HUES48 (cell line): ENCODE results near the gene KCNJ8.
"Not testable (repeated sequence)": the region's sequence is repeated elsewhere in the genome, so short reads cannot be mapped to it uniquely, and the experiment has no call there.

Experiments used
- H3K27ac ChIP-seq: one replicate; pipeline ENCODE4 v1.7.0; 2013; ENCODE audit warnings: low read depth, low read length, inconsistent platforms
- H3K27me3 ChIP-seq: 2 replicates; pipeline ENCODE4 v1.6.1; 2013; ENCODE audit warnings: mild to moderate bottlenecking, low read length; ENCODE audit not compliant: control insufficient read depth, insufficient read depth
- H3K36me3 ChIP-seq: 2 replicates; pipeline ENCODE4 v1.6.1; 2013; ENCODE audit warnings: low read length; ENCODE audit not compliant: control insufficient read depth, insufficient read depth
- H3K4me1 ChIP-seq: 2 replicates; pipeline ENCODE4 v1.6.1; 2013; ENCODE audit warnings: mild to moderate bottlenecking, low read length; ENCODE audit not compliant: control insufficient read depth, insufficient read depth
- H3K4me3 ChIP-seq: 2 replicates; pipeline ENCODE4 v1.5.1; 2013; ENCODE audit warnings: mild to moderate bottlenecking, low read depth, low read length
- H3K9ac ChIP-seq: 2 replicates; pipeline ENCODE4 v1.6.1; 2013; ENCODE audit warnings: mild to moderate bottlenecking, low read depth, low read length, moderate library complexity
- H3K9me3 ChIP-seq: 2 replicates; pipeline ENCODE4 v1.6.1; 2013; ENCODE audit warnings: low read length; ENCODE audit not compliant: control insufficient read depth, insufficient read depth

KCNJ8 gene

DNA sequence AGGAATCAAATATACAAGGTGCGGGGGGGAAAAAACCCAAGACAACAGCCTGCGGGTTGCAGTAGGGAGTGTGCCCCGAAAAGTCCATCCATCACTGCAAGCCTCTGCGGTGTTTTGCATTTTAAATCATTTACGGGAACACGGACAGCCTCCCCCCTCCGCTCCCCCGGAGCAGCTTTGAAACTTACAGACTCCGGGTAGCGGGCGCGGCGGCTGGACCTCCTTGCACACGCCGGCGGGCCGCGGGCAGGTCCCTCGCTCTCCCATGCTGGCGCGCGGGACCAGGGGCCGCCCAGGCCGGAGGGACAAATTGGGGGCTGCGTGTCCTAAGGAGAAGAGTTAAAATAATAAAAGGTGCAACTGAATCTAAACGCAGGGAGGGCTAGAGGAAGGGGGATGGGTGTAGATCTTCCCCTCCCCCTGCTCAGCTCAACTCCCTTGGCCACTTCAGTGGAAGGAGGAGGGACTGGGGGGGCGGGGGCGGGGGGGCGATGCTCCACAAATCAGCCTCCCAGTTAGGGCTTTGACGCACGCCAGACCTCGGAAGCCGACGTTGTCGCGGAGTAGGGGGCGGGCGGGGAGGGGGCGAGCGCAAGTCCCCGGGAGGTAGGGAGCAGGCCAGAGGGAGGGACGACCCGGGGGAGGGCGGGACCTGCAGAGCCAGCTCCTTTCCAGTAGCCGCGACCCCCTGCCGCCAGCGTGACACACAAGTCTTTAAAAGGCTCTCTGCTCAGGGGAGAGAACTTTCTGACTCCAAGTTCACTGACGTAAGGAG is at the start of gene KCNJ8:
KCNJ8 (minus strand) TSS at position 349 of the 775 bp plus-strand sequence. CDS start 1,090 bp downstream, outside the sequence.
- peaks cover 10% of the 10 kb centered on the region for H3K4me1 ChIP-seq
- H3K27ac ChIP-seq: no peak within 1 kb of the TSS
- peaks cover 44% of the 10 kb centered on the region for H3K27me3 ChIP-seq
- H3K9ac ChIP-seq: no peak within 1 kb of the TSS
- no peaks in the 10 kb centered on the region for H3K9me3 ChIP-seq
- H3K4me3 ChIP-seq: peak within 1 kb of the TSS; percentile 72
- no peaks in the 10 kb centered on the region for H3K36me3 ChIP-seq

- Histone ChIP-seq H3K27ac (no peak overlapping the region), H3K4me1 (no peaks in the 10 kb centered on the region), H3K4me3 (no peak overlapping the region), H3K27me3 (no peaks in the 10 kb centered on the region), H3K36me3 (no peaks in the 10 kb centered on the region), H3K9me3 (no peaks in the 10 kb centered on the region), H3K9ac (no peak overlapping the region)
These were observed 49.1 kb upstream of the KCNJ8 start for GRCh38 chr12:21823581-21823980.

DNA sequence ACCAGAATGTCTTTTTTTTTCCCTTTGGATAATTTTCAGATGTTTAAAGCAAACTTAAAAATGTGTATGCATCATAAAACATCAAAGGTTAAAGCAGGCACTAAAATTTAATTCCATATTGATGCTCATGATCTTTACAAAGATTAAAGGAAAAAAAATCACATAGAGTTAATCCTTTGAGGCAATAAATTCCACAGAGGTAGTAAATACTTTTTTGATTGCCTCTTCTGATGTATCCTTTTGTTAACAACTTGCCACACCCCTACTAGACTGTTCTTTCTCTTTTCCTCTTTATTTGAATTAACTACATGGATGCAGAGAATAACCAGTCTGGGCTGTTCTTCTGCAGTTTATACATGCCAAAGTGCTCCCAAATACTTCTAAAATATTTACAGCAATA is 45.2 kb upstream of the KCNJ8 start:
- no peak overlapping the region for H3K27ac ChIP-seq
- H3K27me3 ChIP-seq: no peaks in the 10 kb centered on the region
- H3K4me3 ChIP-seq: no peak overlapping the region
- H3K9me3 ChIP-seq: no peaks in the 10 kb centered on the region
- H3K9ac ChIP-seq: no peak overlapping the region
- no peaks in the 10 kb centered on the region for H3K36me3 ChIP-seq
- no peaks in the 10 kb centered on the region for H3K4me1 ChIP-seq

DNA sequence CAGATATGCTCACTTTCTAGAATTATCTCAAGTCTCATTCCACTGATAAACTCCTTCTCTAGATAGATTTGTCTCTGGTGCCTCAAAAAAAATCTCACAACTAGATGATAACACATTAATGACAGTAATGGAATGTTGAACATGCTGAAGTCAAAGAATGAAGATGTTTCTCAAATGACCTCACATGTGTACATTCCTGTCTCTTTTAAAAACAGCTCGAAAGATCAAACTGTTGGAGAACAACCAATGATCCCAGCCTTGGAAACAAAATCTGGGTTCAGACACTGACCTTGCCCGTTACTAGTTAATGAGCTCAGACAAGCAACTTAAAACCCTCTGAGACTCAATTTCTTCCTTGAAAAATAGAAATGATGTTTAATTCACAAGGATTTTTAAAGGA is 44.7 kb upstream of the KCNJ8 start:
- Histone ChIP-seq H3K36me3 (no peaks in the 10 kb centered on the region), H3K9me3 (no peaks in the 10 kb centered on the region), H3K27me3 (no peaks in the 10 kb centered on the region), H3K9ac (no peak overlapping the region), H3K27ac (no peak overlapping the region), H3K4me1 (no peaks in the 10 kb centered on the region), H3K4me3 (no peak overlapping the region)

GRCh38 chr12:21818627-21819026 is 44.1 kb upstream of the KCNJ8 start:
- Histone ChIP-seq H3K27me3 (no peaks in the 10 kb centered on the region), H3K27ac (no peak overlapping the region), H3K9ac (no peak overlapping the region), H3K9me3 (no peaks in the 10 kb centered on the region), H3K4me1 (no peaks in the 10 kb centered on the region), H3K36me3 (no peaks in the 10 kb centered on the region), H3K4me3 (no peak overlapping the region)

- Histone ChIP-seq H3K36me3 (no peaks in the 10 kb centered on the region), H3K9me3 (no peaks in the 10 kb centered on the region), H3K4me1 (no peaks in the 10 kb centered on the region), H3K9ac (no peak overlapping the region), H3K27ac (no peak overlapping the region), H3K27me3 (no peaks in the 10 kb centered on the region), H3K4me3 (no peak overlapping the region)
These were observed 41.0 kb upstream of the KCNJ8 start for GRCh38 chr12:21815306-21816062.

DNA sequence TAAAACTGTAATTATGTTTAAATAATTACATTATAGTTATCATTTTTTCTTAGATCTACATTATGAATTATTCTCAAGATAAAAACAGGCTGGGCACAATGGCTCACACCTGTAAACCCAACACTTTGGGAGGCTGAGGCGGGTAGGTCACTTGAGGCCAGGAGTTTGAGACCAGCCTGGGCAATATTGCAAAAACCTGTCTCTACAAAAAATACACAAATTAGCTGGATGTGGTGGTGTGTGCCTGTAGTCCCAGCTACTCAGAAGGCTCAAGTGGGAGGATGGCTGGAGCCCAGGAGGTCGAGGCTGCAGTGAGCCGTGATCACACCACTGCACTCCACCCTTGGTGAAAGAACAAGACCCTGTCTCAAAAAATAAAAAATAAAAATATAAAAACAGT is 40.3 kb upstream of the KCNJ8 start:
- H3K9me3 ChIP-seq: no peaks in the 10 kb centered on the region
- no peaks in the 10 kb centered on the region for H3K4me1 ChIP-seq
- H3K9ac ChIP-seq: no peak overlapping the region
- no peaks in the 10 kb centered on the region for H3K36me3 ChIP-seq
- H3K27ac ChIP-seq: no peak overlapping the region
- no peaks in the 10 kb centered on the region for H3K27me3 ChIP-seq
- H3K4me3 ChIP-seq: no peak overlapping the region

GRCh38 chr12:21814327-21814726 is 39.8 kb upstream of the KCNJ8 start:
- Histone ChIP-seq H3K9me3 (no peaks in the 10 kb centered on the region), H3K27ac (no peak overlapping the region), H3K4me3 (no peak overlapping the region), H3K36me3 (no peaks in the 10 kb centered on the region), H3K9ac (no peak overlapping the region), H3K4me1 (no peaks in the 10 kb centered on the region), H3K27me3 (no peaks in the 10 kb centered on the region)

DNA sequence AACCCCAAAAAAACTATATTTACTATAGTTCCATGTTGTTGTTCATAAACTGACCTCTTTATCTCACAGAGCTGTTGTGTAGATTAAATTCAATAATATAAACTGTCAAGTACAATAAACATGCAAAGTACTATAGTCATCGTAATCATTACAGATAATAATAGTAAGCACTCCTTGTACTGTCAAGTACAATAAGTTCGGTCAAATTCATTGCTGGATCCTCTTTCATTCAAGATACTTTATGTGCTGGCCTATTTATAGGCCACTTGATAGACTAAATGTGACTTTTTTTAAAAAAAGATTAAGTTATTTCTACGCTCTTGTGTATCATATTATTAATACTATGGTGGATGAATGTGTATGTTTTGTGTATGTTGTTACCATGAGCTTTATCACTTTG is 39.2 kb upstream of the KCNJ8 start:
- H3K4me3 ChIP-seq: no peak overlapping the region
- H3K9me3 ChIP-seq: no peaks in the 10 kb centered on the region
- H3K27ac ChIP-seq: no peak overlapping the region
- H3K4me1 ChIP-seq: no peaks in the 10 kb centered on the region
- no peaks in the 10 kb centered on the region for H3K36me3 ChIP-seq
- H3K9ac ChIP-seq: no peak overlapping the region
- H3K27me3 ChIP-seq: no peaks in the 10 kb centered on the region

GRCh38 chr12:21813125-21813524 is 38.6 kb upstream of the KCNJ8 start:
- Histone ChIP-seq H3K4me1 (no peaks in the 10 kb centered on the region), H3K9me3 (no peaks in the 10 kb centered on the region), H3K36me3 (no peaks in the 10 kb centered on the region), H3K9ac (no peak overlapping the region), H3K27me3 (no peaks in the 10 kb centered on the region), H3K4me3 (no peak overlapping the region), H3K27ac (no peak overlapping the region)

- H3K4me3 ChIP-seq, H3K36me3 ChIP-seq, H3K9ac ChIP-seq, H3K27me3 ChIP-seq, H3K4me1 ChIP-seq, H3K27ac ChIP-seq, H3K9me3 ChIP-seq: not testable (repeated sequence)
These were observed 37.8 kb upstream of the KCNJ8 start for GRCh38 chr12:21812340-21812739.
